Epithelial cell of esophagus (primary cell): ENCODE results near the gene DRAP1.

Source experiments
- DNase-seq: peaks from one replicate; pipeline ENCODE4 v3.0.0; 2010; ENCODE audit warnings: low read depth
- H3K4me3 ChIP-seq: 2 replicates; pipeline ENCODE4 v1.5.1; 2011; ENCODE audit warnings: mild to moderate bottlenecking, low read length, control low read depth
- CTCF ChIP-seq: IDR thresholded peaks from 2 replicates; pipeline ENCODE4 v1.5.1; 2011; ENCODE audit warnings: low read depth, mild to moderate bottlenecking, low read length, control low read depth, inconsistent platforms; ENCODE audit not compliant: insufficient read depth; ENCODE audit errors: missing control alignments

DRAP1 gene

GRCh38 chr11:65883786-65884715 lies 35.2 kb upstream of the DRAP1 start:
- DNase-seq, result no peak
- no peak overlapping the region for H3K4me3 ChIP-seq
- no peak for TF ChIP-seq CTCF

- DNase-seq, result peak; percentile 80
- TF ChIP-seq CTCF, result peak; percentile 99
- H3K4me3 ChIP-seq, result no peak overlapping the region
Observed at GRCh38 chr11:65884716-65885092, 34.5 kb upstream of the DRAP1 start.

GRCh38 chr11:65885231-65885630 lies 34.0 kb upstream of the DRAP1 start:
- DNase-seq, result no peak
- H3K4me3 ChIP-seq, result no peak overlapping the region

GRCh38 chr11:65885808-65886536 lies 33.3 kb upstream of the DRAP1 start:
- no peak for DNase-seq
- TF ChIP-seq CTCF, result no peak
- no peak overlapping the region for H3K4me3 ChIP-seq

More at GRCh38 chr11:65885231-65885630, 34.0 kb upstream of the DRAP1 start:
- no peak for TF ChIP-seq CTCF

- TF ChIP-seq CTCF, result no peak
- DNase-seq, result no peak
- peak overlapping the region; percentile 90 for H3K4me3 ChIP-seq
Observed at GRCh38 chr11:65886826-65887722, 32.2 kb upstream of the DRAP1 start.

- H3K4me3 ChIP-seq, result peak overlapping the region; percentile 90
- peak; percentile 69 for DNase-seq
- TF ChIP-seq CTCF, result no peak
Observed at GRCh38 chr11:65887723-65888162, 31.5 kb upstream of the DRAP1 start.
